ENCODE data around the gene LRRIQ3. TPM values are rescaled to one million over a fixed set of nuclear protein-coding genes. Genes with fewer than 3 reads are reported as not detected.

The LRRIQ3 gene
- total and polyA plus RNA-seq, 10 of the 15 experiments (the other 5 are each of a cell fraction or from before 2014, with no cell fraction given): 1.1 to 5.1 (median 2.7) TPM

DNA sequence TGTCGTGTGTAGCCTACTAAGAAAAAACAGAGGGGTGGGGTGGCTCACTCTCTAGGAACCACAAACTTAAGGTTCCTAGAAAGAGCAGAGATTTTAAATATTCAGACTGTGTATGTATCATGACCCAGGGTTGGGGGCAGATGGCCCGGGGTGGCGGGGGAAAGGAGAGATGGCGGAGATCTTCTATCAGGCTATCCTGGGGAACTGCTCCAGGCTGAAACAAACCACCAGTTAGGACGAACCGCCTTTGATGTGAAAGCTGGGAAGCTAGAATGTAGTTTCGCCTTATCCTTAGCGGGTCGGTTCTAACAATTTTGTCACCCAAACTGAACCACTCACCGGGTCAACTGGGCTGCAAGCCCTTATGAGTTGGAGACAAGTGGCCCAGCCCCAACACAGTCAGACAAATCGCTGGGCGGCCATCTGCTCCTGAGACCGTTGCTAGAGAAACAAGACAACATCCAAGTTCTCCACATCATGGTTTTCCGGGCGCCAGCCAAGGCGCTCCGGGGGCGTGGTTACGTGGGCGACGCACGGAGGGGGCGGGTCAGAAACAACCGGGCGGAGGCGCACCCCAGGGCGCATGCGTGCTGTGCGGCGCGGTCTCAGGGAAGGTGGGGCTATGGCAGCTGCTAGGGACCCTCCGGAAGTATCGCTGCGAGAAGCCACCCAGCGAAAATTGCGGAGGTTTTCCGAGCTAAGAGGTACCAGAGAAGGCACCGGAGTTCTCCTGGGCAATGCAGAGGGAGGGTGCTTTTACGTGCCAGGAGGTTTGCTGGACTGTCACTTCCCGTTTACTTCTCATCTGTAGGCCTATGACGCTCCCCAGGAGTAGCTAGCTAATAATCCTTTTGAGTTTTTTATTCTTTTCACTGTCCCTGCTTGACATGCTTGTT lies at the start of gene LRRIQ3, which contains the start of gene FPGT (continued):
- TF ChIP-seq, protein P1, sequence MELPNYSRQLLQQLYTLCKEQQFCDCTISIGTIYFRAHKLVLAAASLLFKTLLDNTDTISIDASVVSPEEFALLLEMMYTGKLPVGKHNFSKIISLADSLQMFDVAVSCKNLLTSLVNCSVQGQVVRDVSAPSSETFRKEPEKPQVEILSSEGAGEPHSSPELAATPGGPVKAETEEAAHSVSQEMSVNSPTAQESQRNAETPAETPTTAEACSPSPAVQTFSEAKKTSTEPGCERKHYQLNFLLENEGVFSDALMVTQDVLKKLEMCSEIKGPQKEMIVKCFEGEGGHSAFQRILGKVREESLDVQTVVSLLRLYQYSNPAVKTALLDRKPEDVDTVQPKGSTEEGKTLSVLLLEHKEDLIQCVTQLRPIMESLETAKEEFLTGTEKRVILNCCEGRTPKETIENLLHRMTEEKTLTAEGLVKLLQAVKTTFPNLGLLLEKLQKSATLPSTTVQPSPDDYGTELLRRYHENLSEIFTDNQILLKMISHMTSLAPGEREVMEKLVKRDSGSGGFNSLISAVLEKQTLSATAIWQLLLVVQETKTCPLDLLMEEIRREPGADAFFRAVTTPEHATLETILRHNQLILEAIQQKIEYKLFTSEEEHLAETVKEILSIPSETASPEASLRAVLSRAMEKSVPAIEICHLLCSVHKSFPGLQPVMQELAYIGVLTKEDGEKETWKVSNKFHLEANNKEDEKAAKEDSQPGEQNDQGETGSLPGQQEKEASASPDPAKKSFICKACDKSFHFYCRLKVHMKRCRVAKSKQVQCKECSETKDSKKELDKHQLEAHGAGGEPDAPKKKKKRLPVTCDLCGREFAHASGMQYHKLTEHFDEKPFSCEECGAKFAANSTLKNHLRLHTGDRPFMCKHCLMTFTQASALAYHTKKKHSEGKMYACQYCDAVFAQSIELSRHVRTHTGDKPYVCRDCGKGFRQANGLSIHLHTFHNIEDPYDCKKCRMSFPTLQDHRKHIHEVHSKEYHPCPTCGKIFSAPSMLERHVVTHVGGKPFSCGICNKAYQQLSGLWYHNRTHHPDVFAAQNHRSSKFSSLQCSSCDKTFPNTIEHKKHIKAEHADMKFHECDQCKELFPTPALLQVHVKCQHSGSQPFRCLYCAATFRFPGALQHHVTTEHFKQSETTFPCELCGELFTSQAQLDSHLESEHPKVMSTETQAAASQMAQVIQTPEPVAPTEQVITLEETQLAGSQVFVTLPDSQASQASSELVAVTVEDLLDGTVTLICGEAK (IDR thresholded peaks at IDR 0.05; ENCODE audit: borderline replicate concordance): no peak
- TF ChIP-seq RAD51 (IDR thresholded peaks at IDR 0.05): no peak
- no peak for TF ChIP-seq SUPT20H (IDR thresholded peaks at IDR 0.05; ENCODE audit: borderline replicate concordance, control insufficient read depth, low read depth, low read length)
- TF ChIP-seq, protein P2, sequence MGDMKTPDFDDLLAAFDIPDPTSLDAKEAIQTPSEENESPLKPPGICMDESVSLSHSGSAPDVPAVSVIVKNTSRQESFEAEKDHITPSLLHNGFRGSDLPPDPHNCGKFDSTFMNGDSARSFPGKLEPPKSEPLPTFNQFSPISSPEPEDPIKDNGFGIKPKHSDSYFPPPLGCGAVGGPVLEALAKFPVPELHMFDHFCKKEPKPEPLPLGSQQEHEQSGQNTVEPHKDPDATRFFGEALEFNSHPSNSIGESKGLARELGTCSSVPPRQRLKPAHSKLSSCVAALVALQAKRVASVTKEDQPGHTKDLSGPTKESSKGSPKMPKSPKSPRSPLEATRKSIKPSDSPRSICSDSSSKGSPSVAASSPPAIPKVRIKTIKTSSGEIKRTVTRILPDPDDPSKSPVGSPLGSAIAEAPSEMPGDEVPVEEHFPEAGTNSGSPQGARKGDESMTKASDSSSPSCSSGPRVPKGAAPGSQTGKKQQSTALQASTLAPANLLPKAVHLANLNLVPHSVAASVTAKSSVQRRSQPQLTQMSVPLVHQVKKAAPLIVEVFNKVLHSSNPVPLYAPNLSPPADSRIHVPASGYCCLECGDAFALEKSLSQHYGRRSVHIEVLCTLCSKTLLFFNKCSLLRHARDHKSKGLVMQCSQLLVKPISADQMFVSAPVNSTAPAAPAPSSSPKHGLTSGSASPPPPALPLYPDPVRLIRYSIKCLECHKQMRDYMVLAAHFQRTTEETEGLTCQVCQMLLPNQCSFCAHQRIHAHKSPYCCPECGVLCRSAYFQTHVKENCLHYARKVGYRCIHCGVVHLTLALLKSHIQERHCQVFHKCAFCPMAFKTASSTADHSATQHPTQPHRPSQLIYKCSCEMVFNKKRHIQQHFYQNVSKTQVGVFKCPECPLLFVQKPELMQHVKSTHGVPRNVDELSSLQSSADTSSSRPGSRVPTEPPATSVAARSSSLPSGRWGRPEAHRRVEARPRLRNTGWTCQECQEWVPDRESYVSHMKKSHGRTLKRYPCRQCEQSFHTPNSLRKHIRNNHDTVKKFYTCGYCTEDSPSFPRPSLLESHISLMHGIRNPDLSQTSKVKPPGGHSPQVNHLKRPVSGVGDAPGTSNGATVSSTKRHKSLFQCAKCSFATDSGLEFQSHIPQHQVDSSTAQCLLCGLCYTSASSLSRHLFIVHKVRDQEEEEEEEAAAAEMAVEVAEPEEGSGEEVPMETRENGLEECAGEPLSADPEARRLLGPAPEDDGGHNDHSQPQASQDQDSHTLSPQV (IDR thresholded peaks at IDR 0.05): no peak
- peak; percentile 89 for TF ChIP-seq POLR2A (IDR thresholded peaks at IDR 0.05; ENCODE audit: low read depth, low read length)
- peak; percentile 57; the same call in 1 of the 2 replicates for TF ChIP-seq NBN (IDR thresholded peaks at IDR 0.05)
- no peak for TF ChIP-seq FOXK2 (IDR thresholded peaks at IDR 0.05)
- TF ChIP-seq PAX5 (IDR thresholded peaks at IDR 0.05; ENCODE audit: borderline replicate concordance, low read depth, low read length): peak; percentile 42; the same call in 1 of the 2 replicates
- TF ChIP-seq, protein P3, sequence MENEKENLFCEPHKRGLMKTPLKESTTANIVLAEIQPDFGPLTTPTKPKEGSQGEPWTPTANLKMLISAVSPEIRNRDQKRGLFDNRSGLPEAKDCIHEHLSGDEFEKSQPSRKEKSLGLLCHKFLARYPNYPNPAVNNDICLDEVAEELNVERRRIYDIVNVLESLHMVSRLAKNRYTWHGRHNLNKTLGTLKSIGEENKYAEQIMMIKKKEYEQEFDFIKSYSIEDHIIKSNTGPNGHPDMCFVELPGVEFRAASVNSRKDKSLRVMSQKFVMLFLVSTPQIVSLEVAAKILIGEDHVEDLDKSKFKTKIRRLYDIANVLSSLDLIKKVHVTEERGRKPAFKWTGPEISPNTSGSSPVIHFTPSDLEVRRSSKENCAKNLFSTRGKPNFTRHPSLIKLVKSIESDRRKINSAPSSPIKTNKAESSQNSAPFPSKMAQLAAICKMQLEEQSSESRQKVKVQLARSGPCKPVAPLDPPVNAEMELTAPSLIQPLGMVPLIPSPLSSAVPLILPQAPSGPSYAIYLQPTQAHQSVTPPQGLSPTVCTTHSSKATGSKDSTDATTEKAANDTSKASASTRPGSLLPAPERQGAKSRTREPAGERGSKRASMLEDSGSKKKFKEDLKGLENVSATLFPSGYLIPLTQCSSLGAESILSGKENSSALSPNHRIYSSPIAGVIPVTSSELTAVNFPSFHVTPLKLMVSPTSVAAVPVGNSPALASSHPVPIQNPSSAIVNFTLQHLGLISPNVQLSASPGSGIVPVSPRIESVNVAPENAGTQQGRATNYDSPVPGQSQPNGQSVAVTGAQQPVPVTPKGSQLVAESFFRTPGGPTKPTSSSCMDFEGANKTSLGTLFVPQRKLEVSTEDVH (IDR thresholded peaks at IDR 0.05; ENCODE audit: low read depth, partially characterized antibody): no peak
- TF ChIP-seq JUND (IDR thresholded peaks at IDR 0.05; ENCODE audit: low read depth, low read length): no peak
- peak; percentile 38; the same call in 1 of the 2 replicates for TF ChIP-seq RUNX3 (IDR thresholded peaks at IDR 0.05; ENCODE audit: low read length)
- TF ChIP-seq SMAD1 (IDR thresholded peaks at IDR 0.05; ENCODE audit: low read depth, partially characterized antibody): no peak
- no peak for TF ChIP-seq MTA3 (IDR thresholded peaks at IDR 0.05; ENCODE audit: borderline replicate concordance, low read length)
- TF ChIP-seq MXI1 (IDR thresholded peaks at IDR 0.05; ENCODE audit: low read depth, low read length): peak; percentile 72
- TF ChIP-seq, protein P4, sequence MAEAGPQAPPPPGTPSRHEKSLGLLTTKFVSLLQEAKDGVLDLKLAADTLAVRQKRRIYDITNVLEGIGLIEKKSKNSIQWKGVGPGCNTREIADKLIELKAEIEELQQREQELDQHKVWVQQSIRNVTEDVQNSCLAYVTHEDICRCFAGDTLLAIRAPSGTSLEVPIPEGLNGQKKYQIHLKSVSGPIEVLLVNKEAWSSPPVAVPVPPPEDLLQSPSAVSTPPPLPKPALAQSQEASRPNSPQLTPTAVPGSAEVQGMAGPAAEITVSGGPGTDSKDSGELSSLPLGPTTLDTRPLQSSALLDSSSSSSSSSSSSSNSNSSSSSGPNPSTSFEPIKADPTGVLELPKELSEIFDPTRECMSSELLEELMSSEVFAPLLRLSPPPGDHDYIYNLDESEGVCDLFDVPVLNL (IDR thresholded peaks at IDR 0.05; ENCODE audit: low read depth, low read length): no peak
- TF ChIP-seq STAT3 (IDR thresholded peaks at IDR 0.05; ENCODE audit: low read depth, low read length): no peak
- no peak for TF ChIP-seq MEF2A (IDR thresholded peaks at IDR 0.05; ENCODE audit: insufficient read depth, low read depth, low read length)
- no peak for TF ChIP-seq HDAC6 (IDR thresholded peaks at IDR 0.05; ENCODE audit: unreplicated experiment)
